IMR-90 (cell line): ENCODE data around the gene SH3BP4. TPM values are rescaled to one million over a fixed set of nuclear protein-coding genes. Genes with fewer than 3 reads are reported as not detected.

Source experiments
- ATAC-seq: fragments of 200-7000 bp; cut with Tn5 transposase; 2 replicates; pipeline ENCODE4 v1.9.1; 2020; ENCODE audit warnings: low read depth, mild to moderate bottlenecking, moderate library complexity
- BruUV-seq: library from RNA; stranded (reverse); fragments of 400-500 nt; replicated peaks from 2 replicates; lab custom pipeline; 2021; lab: Mats Ljungman, UMichigan
- CTCF ChIA-PET: fragments of 300-600 bp; formaldehyde crosslinking; extraction: SDS; loops from one replicate; lab custom pipeline; 2021; ENCODE audit warnings: antibody characterized with exemption; lab: Yijun Ruan, JAX
- POLR2A ChIA-PET: fragments of 300-600 bp; sonication (Branson Sonifier 250); formaldehyde crosslinking; loops from one replicate; lab custom pipeline; 2022; ENCODE audit warnings: antibody characterized with exemption; ENCODE audit not compliant: unreplicated experiment; lab: Charles Lee
- DNase-seq: peaks from one replicate; pipeline ENCODE4 v3.0.0; 2013
- H2AFZ ChIP-seq: replicated peaks from 2 replicates; pipeline ENCODE3; 2013; ENCODE audit warnings: low read length, mild to moderate bottlenecking; ENCODE audit not compliant: poor library complexity
- H2AK5ac ChIP-seq: 2 replicates; pipeline ENCODE4 v1.6.1; 2013; ENCODE audit warnings: low read depth, low read length, inconsistent platforms
- H2AK9ac ChIP-seq: replicated peaks from 2 replicates; pipeline ENCODE3; 2013; ENCODE audit warnings: mild to moderate bottlenecking, low read depth, low read length, moderate library complexity; ENCODE audit not compliant: poor library complexity
- H2BK120ac ChIP-seq: 2 replicates; pipeline ENCODE4 v1.6.1; 2013; ENCODE audit warnings: low read depth, low read length, inconsistent platforms
- H2BK15ac ChIP-seq: 3 replicates; pipeline ENCODE4 v1.6.1; 2013; ENCODE audit warnings: low read depth, low read length, inconsistent platforms
- H2BK20ac ChIP-seq: 2 replicates; pipeline ENCODE4 v1.6.1; 2013; ENCODE audit warnings: low read depth, mild to moderate bottlenecking, inconsistent platforms, low read length, moderate library complexity
- H2BK5ac ChIP-seq: 2 replicates; pipeline ENCODE4 v1.6.1; 2013; ENCODE audit warnings: mild to moderate bottlenecking, low read depth, low read length, inconsistent platforms; ENCODE audit not compliant: poor library complexity, severe bottlenecking
- H3K14ac ChIP-seq: replicated peaks from 2 replicates; pipeline ENCODE4 v1.6.1; 2013; ENCODE audit warnings: low read depth, low read length, inconsistent platforms
- H3K18ac ChIP-seq: 2 replicates; pipeline ENCODE4 v1.6.1; 2013; ENCODE audit warnings: low read depth, low read length, control low read depth
- H3K23ac ChIP-seq: 2 replicates; pipeline ENCODE4 v1.6.1; 2013; ENCODE audit warnings: low read depth, low read length, inconsistent platforms
- H3K27ac ChIP-seq: 2 replicates; pipeline ENCODE4 v1.5.1; 2013; ENCODE audit warnings: mild to moderate bottlenecking, control low read depth, low read length; ENCODE audit not compliant: insufficient read depth
- H3K27me3 ChIP-seq: 2 replicates; pipeline ENCODE4 v1.6.1; 2013; ENCODE audit warnings: low read length; ENCODE audit not compliant: control insufficient read depth, insufficient read depth
- H3K36me3 ChIP-seq: 2 replicates; pipeline ENCODE4 v1.6.1; 2013; ENCODE audit warnings: low read length, mixed read lengths; ENCODE audit not compliant: control insufficient read depth, insufficient read depth
- H3K4ac ChIP-seq: 2 replicates; pipeline ENCODE4 v1.6.1; 2013; ENCODE audit warnings: low read depth, low read length, inconsistent platforms
- H3K4me1 ChIP-seq: 2 replicates; pipeline ENCODE4 v1.6.1; 2013; ENCODE audit warnings: low read length, mixed read lengths; ENCODE audit not compliant: control insufficient read depth, insufficient read depth
- H3K4me2 ChIP-seq: 2 replicates; pipeline ENCODE4 v1.6.1; 2013; ENCODE audit warnings: low read depth, mild to moderate bottlenecking, control low read depth, low read length, moderate library complexity
- H3K4me3 ChIP-seq: 2 replicates; pipeline ENCODE4 v1.5.1; 2013; ENCODE audit warnings: low read depth, mild to moderate bottlenecking, control low read depth, low read length, moderate library complexity; ENCODE audit not compliant: insufficient read depth
- H3K56ac ChIP-seq: 2 replicates; pipeline ENCODE4 v1.6.1; 2013; ENCODE audit warnings: low read length, inconsistent platforms; ENCODE audit not compliant: insufficient read depth; ENCODE audit errors: extremely low read depth
- H3K79me1 ChIP-seq, 2 experiments: 2 replicates each; pipeline ENCODE4 v1.6.1; 2013; ENCODE audit warnings: low read length in 2 of 2, inconsistent platforms in 1 of 2, low read depth in 1 of 2
- H3K9ac ChIP-seq: 2 replicates; pipeline ENCODE4 v1.6.1; 2013; ENCODE audit warnings: low read depth, low read length, control low read depth
- H3K9me1 ChIP-seq: 2 replicates; pipeline ENCODE4 v1.6.1; 2013; ENCODE audit warnings: low read length, inconsistent platforms; ENCODE audit not compliant: insufficient read depth
- H3K9me3 ChIP-seq: 2 replicates; pipeline ENCODE4 v1.6.1; 2013; ENCODE audit warnings: low read length; ENCODE audit not compliant: control insufficient read depth, insufficient read depth
- H4K20me1 ChIP-seq: 2 replicates; pipeline ENCODE4 v1.6.1; 2013; ENCODE audit warnings: low read length, inconsistent platforms; ENCODE audit not compliant: insufficient read depth
- H4K5ac ChIP-seq: 2 replicates; pipeline ENCODE4 v1.6.1; 2013; ENCODE audit warnings: mild to moderate bottlenecking, low read depth, low read length, control low read depth
- H4K8ac ChIP-seq, 2 experiments: 2 replicates each; pipeline ENCODE4 v1.6.1; 2013; ENCODE audit warnings: low read depth in 2 of 2, low read length in 2 of 2, control low read depth in 1 of 2, inconsistent platforms in 1 of 2
- H4K91ac ChIP-seq: 2 replicates; pipeline ENCODE4 v1.6.1; 2013; ENCODE audit warnings: low read depth, low read length, inconsistent platforms; ENCODE audit not compliant: insufficient read depth
- ELK1 ChIP-seq: fragments of 150-350 bp; IDR thresholded peaks from 2 replicates; pipeline ENCODE4 v1.6.1; 2016; ENCODE audit warnings: low read depth, mild to moderate bottlenecking, low read length, moderate library complexity, borderline replicate concordance
- MAFK ChIP-seq: IDR thresholded peaks from 2 replicates; pipeline ENCODE4 v1.6.1; 2012; ENCODE audit warnings: low read depth, low read length, improper control_type of control experiment
- RFX5 ChIP-seq: IDR thresholded peaks from 2 replicates; pipeline ENCODE4 v1.8.0; 2012; ENCODE audit warnings: low read depth, mild to moderate bottlenecking, low read length, moderate library complexity
- WGBS, 2 experiments: methylation state at CpG; one replicate each; pipeline versions ENCODE4 v1.1.5 to v1.1.7; 2013; ENCODE audit warnings: missing lambda C conversion rate in 2 of 2; ENCODE audit not compliant: insufficient read length in 1 of 2; ENCODE audit errors: extremely low coverage in 2 of 2; 5-methylcytosine and 5-hydroxymethylcytosine counted together
- dilution Hi-C: fragments of 300-500 bp; cut with HindIII; formaldehyde crosslinking; loops from one replicate; pipeline ENCODE4 v1.14.3; 2018; ENCODE audit warnings: low sequenced_read_pairs; ENCODE audit not compliant: unreplicated experiment
- in situ Hi-C: fragments of 300-500 bp; cut with MboI; formaldehyde crosslinking; loops from 3 replicates; pipeline ENCODE4 v1.14.3; 2019; ENCODE audit warnings: low sequenced_read_pairs, inconsistent platforms, mixed read lengths
- intact Hi-C: fragments of 100-400 bp; cut with micrococcal nuclease; formaldehyde crosslinking; loops from 2 replicates; pipeline ENCODE4 v1.10.0; 2022
- polyA plus RNA-seq, 3 experiments: library from polyadenylated mRNA; depleted of rRNA; stranded (reverse); fragments of >200 nt; gene quantifications; 2 replicates each; pipeline ENCODE4 v1.2.3, GENCODE V29; 2012; ENCODE audit warnings: low replicate concordance in 1 of 3
- total RNA-seq: library from RNA; depleted of rRNA; stranded (reverse); fragments of >200 nt; gene quantifications from 2 replicates; pipeline ENCODE4 v1.2.3, GENCODE V29; 2012

The SH3BP4 gene
- total and polyA plus RNA-seq, 2 of the 4 experiments (the other 2 are of a cell fraction): 104 to 122 TPM

- dilution Hi-C loops: no loop called here
- no TSS peak for BruUV-seq
Measured at GRCh38 chr2:235084424-235084823, 132.6 kb downstream of the SH3BP4 start.

More at GRCh38 chr2:235084424-235084823, 132.6 kb downstream of the SH3BP4 start:
- Histone ChIP-seq H4K8ac (no peak overlapping the region), H3K9me1 (peaks cover 3% of the 10 kb centered on the region; the same call in 1 of the 2 replicates), H3K4me2 (no peak overlapping the region), H3K14ac (no peak overlapping the region), H2BK15ac (no peak overlapping the region), H3K27ac (no peak overlapping the region), H3K9me3 (peaks cover 2% of the 10 kb centered on the region), H2AK5ac (no peak overlapping the region), H3K4ac (no peak overlapping the region), H3K27me3 (0 out of 2 replicates have a peak, but pooled peaks cover 1% of the 10 kb centered on the region), H3K36me3 (no peaks in the 10 kb centered on the region), H4K5ac (no peak overlapping the region), H3K79me1 (no peaks in the 10 kb centered on the region), H3K56ac (no peak overlapping the region), H3K4me1 (peaks cover 6% of the 10 kb centered on the region; the same call in 1 of the 2 replicates), H3K18ac (no peak overlapping the region), H2BK120ac (no peak overlapping the region), H2BK5ac (no peak overlapping the region), H3K9ac (no peak overlapping the region), H2AFZ (no peak overlapping the region), H2BK20ac (no peak overlapping the region), H4K91ac (no peak overlapping the region), H3K4me3 (no peak overlapping the region), H3K23ac (no peak overlapping the region), H4K20me1 (no peaks in the 10 kb centered on the region), H2AK9ac (no peak overlapping the region)
- ATAC-seq: no peak
- POLR2A ChIA-PET: no interaction called here
- in situ Hi-C loops: no loop called here
- intact Hi-C loops: no loop called here
- 89% methylated on average over 4 of the region's 5 CpGs; no CpG with 5 or more reads in 1 of the 2 experiments for WGBS, 2 experiments
- no peak for DNase-seq
- CTCF ChIA-PET: no interaction called here
- TF ChIP-seq ELK1 (no peak), RFX5 (no peak), MAFK (peak; percentile 75)
